Pulmonary artery endothelial cell (primary cell): ENCODE results near the gene TXNIP. TPM values are rescaled to one million over a fixed set of nuclear protein-coding genes. Genes with fewer than 3 reads are reported as not detected.

ENCODE experiments used
- DNase-seq: peaks from one replicate; pipeline ENCODE4 v3.0.0-alpha.2; 2011; ENCODE audit warnings: low read depth, low spot score
- total RNA-seq: library from RNA; depleted of rRNA; stranded (reverse); fragments of >200 nt; gene quantifications from 2 replicates; pipeline ENCODE4 v1.2.3, GENCODE V29; 2014

The TXNIP gene
- total RNA-seq, 1 donor from 2014 or later: 42.1 TPM

DNA sequence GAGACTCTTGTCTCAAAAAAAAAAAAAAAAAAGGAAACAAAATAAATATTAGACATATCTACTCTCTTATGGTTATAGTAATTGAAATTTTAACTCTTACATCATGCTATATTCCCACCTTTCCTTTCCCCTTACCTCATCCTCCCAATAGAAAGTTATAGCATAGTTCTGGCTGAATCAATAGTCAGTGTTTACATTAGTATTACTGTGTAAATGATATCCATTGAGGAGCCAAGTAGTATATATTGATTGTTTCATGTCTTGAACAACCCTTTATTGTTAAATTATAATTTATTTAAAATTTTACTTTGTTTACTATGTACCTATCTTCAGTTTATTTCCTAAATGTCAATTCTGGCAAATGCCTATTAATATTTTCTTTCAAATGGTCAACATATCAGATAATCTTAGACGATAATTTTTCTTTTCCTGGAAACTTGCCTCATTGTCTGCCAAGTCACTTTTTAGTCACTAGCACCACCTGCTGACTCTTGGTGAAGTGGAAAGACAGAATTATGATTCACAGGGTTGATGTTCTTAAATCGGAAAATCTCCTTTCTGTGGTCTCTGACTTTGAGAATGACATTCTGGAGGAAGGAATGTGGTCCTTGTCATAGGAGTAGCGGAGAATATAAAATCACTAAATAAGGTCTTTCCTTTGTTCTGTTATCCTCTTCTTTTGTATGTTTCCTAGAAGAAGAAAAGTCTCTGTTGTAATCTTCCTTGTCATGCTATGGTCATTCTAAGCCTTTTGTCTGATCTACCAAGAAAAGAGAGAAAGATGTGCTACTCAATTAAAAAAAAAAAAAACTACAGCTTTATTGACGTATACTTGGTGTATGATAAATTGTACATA, 16.6 kb upstream of the TXNIP start:
- DNase-seq: no peak

DNA sequence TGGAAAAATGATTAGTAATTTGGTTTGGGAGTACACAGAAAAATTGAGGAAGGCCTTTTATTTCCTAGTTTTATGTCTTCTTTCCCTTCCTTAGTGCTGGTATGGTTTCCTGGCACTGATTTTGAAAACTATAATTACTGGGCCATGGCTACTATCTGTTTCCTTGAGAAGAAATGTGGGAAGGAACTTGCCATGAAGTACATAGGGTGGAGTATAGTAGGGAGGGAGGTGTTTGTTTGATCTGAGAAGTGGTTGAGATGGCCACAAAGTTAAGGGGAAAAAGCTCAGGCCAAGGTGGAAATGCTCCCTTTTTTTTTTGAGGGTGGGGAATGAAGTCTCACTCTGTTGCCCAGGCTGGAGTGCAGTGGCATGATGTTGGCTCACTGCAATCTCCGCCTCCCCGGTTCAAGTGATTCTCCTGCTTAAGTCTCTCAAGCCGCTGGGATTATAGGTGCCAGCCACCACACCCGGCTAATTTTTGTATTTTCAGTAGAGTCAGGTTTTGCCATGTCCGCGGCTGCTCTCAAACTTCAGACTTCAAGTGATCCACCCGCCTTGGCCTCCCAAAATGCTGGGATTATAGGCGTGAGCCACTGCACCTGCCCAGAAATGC, 13.9 kb upstream of the TXNIP start:
- DNase-seq: no peak

- no peak for DNase-seq
These were observed 11.2 kb upstream of the TXNIP start for GRCh38 chr1:146007489-146008133.

DNA sequence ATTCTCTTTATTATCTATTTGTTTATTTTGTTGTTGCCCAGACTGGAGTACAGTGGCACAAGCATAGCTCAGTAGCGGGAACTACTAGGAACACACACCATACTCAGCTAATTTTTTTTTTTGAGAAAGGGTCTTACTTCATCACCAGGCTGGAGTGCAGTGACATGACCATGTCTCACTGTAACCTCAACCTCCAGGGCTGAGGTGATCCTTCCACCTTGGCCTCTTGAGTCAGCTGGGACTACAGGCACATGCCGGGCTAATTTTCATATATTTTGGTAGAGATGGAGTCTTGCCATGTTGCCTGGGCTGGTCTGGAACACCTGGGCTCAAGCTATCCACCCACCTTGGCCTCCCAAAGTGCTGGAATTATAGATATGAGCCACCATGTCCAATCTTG, 5.3 kb upstream of the TXNIP start:
- DNase-seq: no peak

DNA sequence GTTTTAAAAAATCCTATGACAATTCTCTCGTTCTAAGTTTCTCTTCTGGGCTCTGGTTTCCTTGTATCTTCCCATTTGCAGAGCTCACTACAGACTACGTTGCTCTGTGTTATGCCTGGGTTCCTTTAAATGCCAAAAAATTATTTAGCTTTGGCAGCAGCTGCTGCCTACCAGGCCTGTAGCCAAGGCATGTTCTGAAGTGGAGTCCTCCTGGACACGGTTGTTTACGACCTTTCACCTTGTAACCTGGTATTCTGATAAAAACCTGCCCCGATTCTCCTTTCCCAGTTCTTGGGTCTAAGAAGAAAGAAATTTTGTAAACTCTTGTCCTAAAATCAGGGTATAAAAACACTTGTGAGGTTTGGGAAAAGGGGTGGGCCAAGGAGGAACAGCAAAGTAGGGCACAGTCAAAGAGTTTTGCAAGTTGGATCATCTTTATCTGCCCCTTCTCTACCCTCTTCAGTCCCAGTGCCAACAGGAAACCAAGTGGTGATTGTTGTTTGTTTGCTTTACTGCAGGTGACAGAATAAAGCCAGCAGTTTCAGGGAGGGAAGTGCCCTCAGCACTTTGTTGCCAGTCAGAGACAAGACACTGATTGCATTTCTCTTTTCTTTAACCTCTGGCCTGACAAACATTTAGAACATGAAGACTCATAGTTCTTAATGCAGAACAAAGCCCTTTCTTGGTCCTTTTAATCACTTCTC, 3.1 kb upstream of the TXNIP start:
- no peak for DNase-seq

DNA sequence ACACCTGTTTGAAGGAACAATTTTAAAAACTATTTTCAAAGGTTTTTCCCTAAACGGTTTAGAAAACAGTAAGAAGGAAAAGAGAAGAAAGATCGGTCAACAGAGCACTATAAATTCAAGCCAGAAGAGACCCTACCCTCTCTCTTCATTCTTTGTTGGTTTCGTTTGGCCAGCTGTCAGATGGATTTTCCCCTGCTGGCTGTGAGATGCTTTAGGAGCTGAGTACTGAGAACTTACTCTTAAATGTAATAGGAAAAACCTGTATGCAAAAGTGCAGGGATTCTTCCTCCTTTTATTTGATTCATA, 1.3 kb upstream of the TXNIP start:
- DNase-seq: no peak

GRCh38 chr1:145997016-145997717, 788 bp upstream of the TXNIP start:
- no peak for DNase-seq

DNA sequence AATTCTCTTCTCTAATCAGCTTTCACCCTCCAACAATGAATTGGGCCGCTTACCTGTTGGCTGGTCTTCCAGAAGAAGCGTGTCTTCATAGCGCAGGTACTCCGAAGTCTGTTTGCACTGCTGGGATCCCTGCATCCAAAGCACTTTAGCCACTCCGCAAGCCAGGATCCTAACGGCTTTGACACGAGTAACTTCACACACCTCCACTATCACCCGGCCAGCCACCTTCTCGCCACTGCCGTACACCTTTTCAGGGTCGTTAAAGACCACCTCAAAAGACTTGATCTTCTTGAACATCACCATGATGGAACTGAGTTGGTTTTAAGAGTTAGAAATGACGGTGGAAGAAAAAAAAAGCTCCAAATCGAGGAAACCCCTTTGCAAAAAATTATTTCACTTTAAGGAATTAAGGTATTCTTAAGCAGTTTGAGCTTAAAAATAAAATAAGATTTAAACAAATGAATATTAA, 381 bp downstream of the TXNIP start:
- DNase-seq: no peak

GRCh38 chr1:145995148-145995881, 1.1 kb downstream of the TXNIP start:
- no peak for DNase-seq

DNA sequence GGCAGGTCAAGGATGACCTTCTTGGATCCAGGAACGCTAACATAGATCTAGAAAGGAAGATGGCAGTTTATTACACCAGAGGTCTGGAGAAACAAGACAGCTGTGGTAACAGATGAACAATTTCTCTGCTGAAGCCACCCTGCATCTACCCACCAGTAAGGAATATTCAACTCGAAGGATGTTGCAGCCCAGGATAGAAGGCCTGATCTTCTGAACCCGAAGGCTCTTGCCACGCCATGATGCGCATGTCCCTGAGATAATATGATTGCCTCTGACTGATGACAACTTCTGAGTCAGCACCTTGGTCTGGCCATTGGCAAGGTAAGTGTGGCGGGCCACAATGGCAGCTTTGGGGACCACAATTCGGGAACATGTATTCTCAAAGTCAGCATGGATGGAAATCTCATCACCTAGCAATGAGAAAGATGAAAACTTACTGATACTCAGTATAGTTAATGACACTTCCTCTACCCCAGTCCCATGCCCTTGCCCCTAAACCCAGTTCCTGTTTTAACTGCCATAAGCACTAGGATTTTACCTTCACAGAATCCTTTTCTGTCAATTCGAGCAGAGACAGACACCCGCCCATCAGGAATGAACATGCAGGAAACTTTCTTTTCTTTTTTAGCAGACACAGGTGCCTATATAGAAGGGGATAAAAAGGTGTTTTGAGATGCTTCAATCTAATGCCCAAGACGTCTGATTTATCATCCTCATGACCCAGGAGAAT, 1.8 kb downstream of the TXNIP start:
- DNase-seq: no peak

- no peak for DNase-seq
These were observed 2.6 kb downstream of the TXNIP start for GRCh38 chr1:145993618-145994390.

DNA sequence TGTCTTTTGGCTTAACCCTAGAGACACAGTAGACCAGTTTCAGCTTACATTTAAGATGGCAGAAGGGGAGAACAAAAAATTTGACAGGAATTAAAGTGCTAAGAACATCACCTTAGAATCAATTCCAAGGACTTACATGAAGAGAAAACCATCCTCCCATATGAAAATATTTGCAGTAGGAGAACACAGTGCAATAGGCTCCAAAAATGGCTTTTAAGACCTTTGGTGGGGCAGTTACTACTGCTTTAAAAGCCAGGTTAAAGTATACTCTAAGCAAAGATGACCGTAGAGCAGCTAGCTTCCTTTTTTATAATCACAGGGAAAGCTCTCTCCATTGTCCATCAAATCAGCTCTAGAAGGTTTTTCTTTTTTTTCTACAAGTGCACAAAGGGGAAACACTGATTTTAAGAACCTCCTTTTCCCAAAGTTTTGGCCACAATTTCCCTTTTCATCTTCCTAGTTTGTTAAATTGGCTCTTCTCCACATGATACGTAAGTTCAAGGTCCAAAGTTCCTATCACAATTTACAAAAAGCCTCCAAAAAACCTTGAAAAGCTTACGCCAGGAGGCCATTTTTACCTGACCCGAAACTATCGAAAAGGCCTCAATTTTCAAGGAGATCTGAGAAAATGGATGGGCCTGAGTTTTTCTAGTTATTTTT, 3.3 kb downstream of the TXNIP start:
- no peak for DNase-seq

GRCh38 chr1:145992502-145992936, 3.9 kb downstream of the TXNIP start:
- DNase-seq: no peak

DNA sequence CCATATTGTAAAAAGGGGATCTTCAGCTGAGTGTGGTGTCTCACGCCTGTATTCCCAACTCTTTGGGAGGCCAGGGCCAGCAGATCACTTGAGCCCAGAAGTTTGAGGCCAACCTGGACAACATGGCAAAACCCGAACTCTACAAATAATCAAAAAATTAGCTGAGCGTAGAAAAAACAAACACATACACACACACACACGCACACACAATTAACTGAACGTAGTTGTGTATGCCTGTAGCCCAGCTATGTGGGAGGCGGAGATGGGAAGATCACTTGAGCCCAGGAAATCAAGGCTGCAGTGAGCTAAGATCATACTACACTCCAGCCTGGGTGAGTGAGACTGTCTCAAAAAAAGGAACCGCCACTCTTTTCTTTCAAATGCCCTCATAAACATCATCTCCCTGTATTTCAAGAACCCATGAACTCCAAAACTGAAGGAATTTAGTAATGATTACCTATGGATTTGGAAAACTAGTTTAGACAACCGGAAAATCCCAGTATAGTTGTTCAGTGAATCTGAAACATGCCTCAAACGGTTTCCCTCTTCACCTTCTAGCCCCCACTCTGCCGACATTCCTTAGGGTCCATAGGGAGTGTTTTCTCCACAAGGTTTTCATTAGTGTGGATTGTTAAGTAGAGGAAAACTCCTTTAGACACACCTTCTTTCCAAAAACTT, 4.5 kb downstream of the TXNIP start:
- DNase-seq: no peak

- DNase-seq: no peak
These were observed 6.0 kb downstream of the TXNIP start for GRCh38 chr1:145990249-145990855.

DNA sequence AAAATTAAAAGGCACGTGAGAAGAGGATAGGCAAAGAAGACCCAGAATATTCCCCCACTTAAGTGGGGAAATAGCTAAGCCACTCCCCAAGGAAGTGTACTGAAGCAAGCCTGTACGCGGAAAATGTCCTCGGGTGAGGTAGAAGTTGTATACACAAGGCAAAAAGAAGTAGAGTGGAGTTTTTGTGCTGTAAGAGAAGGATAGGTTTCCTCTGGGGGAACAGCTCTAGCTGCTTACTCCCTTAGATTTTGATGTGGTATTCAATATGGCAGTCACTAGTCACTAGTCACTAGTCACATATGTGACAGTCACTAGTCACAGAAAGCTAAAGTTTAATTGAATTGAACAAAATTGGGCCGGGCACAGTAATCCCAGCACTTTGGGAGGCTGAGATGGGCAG, 7.6 kb downstream of the TXNIP start:
- DNase-seq: no peak

GRCh38 chr1:145987926-145988325, 8.5 kb downstream of the TXNIP start:
- DNase-seq: no peak

DNA sequence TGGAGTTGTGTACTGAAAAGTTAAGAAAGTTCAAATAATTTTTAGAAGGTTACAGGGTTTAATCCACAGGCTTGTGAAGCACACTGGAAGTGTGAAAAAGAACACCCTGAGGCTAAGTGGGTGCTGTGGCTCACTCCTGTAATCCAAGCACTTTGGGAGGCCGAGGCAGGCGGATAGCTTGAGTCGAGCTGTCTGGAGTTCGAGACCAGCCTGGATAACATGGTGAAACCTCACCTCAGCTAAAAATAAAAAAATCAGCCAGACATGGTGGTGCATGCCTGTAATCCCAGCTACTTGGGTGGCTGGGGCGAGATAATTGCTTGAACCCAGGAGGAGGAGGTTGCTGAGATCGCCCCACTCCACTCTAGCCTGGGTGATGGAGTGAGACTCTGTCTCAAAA, 9.8 kb downstream of the TXNIP start:
- DNase-seq: no peak
